Tibial nerve (tissue), 4 donors: ENCODE measurements around the gene ANO3. TPM values are rescaled to one million over a fixed set of nuclear protein-coding genes. Genes with fewer than 3 reads are reported as not detected.

Experiments
- DNase-seq, 2 donors: peaks; one replicate each; pipeline ENCODE4 v3.0.0-alpha.2; 2019; ENCODE audit warnings: low spot score in 2 of 2
- H3K27ac ChIP-seq, 4 donors: fragments of 200-600 bp; sonication (generic) in 3 of 4; one replicate each; pipeline ENCODE4 v1.5.1; 2017 to 2019; ENCODE audit warnings: mild to moderate bottlenecking in 1 of 4
- H3K27me3 ChIP-seq, 2 donors: fragments of 200-600 bp; sonication (generic) in 1 of 2; one replicate each; pipeline versions ENCODE4 v1.5.1 to v1.6.0; 2017 to 2019
- H3K36me3 ChIP-seq, 3 donors: fragments of 200-600 bp; sonication (generic); one replicate each; pipeline ENCODE4 v1.5.1; 2018 to 2019
- H3K4me1 ChIP-seq, 4 donors: fragments of 200-600 bp; sonication (generic) in 3 of 4; one replicate each; pipeline ENCODE4 v1.5.1; 2017 to 2019
- H3K4me3 ChIP-seq, 4 donors: fragments of 200-600 bp; sonication (generic) in 3 of 4; one replicate each; pipeline ENCODE4 v1.5.1; 2017 to 2019; ENCODE audit warnings: mild to moderate bottlenecking in 1 of 4, moderate library complexity in 1 of 4
- H3K9me3 ChIP-seq, 4 donors: fragments of 200-600 bp; sonication (generic) in 3 of 4; one replicate each; pipeline ENCODE4 v1.5.1; 2017 to 2019
- CTCF ChIP-seq, 5 experiments: fragments of 200-600 bp in 3 of 5; fragments of 450-650 bp in 2 of 5; sonication (generic) in 3 of 5; IDR thresholded peaks; one replicate each; pipeline ENCODE4 v1.5.1; 2016 to 2019; ENCODE audit warnings: antibody characterized with exemption in 5 of 5, mild to moderate bottlenecking in 3 of 5, moderate library complexity in 2 of 5
- EP300 ChIP-seq, 2 donors: sonication (generic); formaldehyde crosslinking; IDR thresholded peaks; one replicate each; pipeline ENCODE4 v1.6.1; 2017; ENCODE audit warnings: antibody characterized with exemption in 2 of 2, mild to moderate bottlenecking in 1 of 2
- POLR2A ChIP-seq, 2 donors: fragments of 450-650 bp; IDR thresholded peaks; one replicate each; pipeline ENCODE4 v1.6.1; 2017; ENCODE audit warnings: antibody characterized with exemption in 2 of 2, mild to moderate bottlenecking in 2 of 2, moderate library complexity in 2 of 2
- WGBS, 2 donors: methylation state at CpG; one replicate each; pipeline ENCODE4 v1.1.5; 2018; 5-methylcytosine and 5-hydroxymethylcytosine counted together
- total RNA-seq, 4 donors: library from RNA; depleted of rRNA; stranded (reverse); fragments of >200 nt; gene quantifications; one replicate each; pipeline ENCODE4 v1.1.0, GENCODE V29; 2016

ANO3 gene
- total RNA-seq, 4 donors from 2014 or later: 0.42 to 1.7 (median 0.74) TPM

- H3K4me3 ChIP-seq: peak overlapping the region; percentile 12 to 45 (median 38)
- 27 to 35% methylated on average over 5 of the region's 5 CpGs for WGBS, 2 donors
- H3K9me3 ChIP-seq: no peaks in the 10 kb centered on the region
- H3K27me3 ChIP-seq: peaks cover 0 to 7% of the 10 kb centered on the region in 2 donors
- no peaks in the 10 kb centered on the region for H3K36me3 ChIP-seq
- H3K27ac ChIP-seq: no peak overlapping the region
- DNase-seq: no peak
- TF ChIP-seq EP300 (IDR thresholded peaks at IDR 0.05) (no peak), CTCF (IDR thresholded peaks at IDR 0.05) (no peak), POLR2A (IDR thresholded peaks at IDR 0.05) (no peak)
- peaks cover 0 to 6% (median 0%) of the 10 kb centered on the region in 4 donors for H3K4me1 ChIP-seq
Measured at GRCh38 chr11:26332572-26332915, 614 bp downstream of the ANO3 start.

- H3K27me3 ChIP-seq: peaks cover 0 to 7% of the 10 kb centered on the region in 2 donors
- no peak overlapping the region for H3K4me3 ChIP-seq
- no peak overlapping the region for H3K27ac ChIP-seq
- no peaks in the 10 kb centered on the region for H3K36me3 ChIP-seq
- TF ChIP-seq POLR2A (IDR thresholded peaks at IDR 0.05) (no peak), CTCF (IDR thresholded peaks at IDR 0.05) (no peak), EP300 (IDR thresholded peaks at IDR 0.05) (no peak)
- no peaks in the 10 kb centered on the region for H3K9me3 ChIP-seq
- 43 to 58% methylated on average over 3 of the region's 3 CpGs for WGBS, 2 donors
- H3K4me1 ChIP-seq: peaks cover 0 to 6% (median 0%) of the 10 kb centered on the region in 4 donors
- DNase-seq: no peak
Measured at GRCh38 chr11:26333906-26334305, 2.0 kb downstream of the ANO3 start.

- no peak for TF ChIP-seq CTCF (IDR thresholded peaks at IDR 0.05)
- TF ChIP-seq EP300 (IDR thresholded peaks at IDR 0.05): no peak
- TF ChIP-seq POLR2A (IDR thresholded peaks at IDR 0.05): no peak
- no peak for DNase-seq
- H3K9me3 ChIP-seq: no peaks in the 10 kb centered on the region
- H3K27me3 ChIP-seq: peaks cover 0 to 7% of the 10 kb centered on the region in 2 donors
- no peak overlapping the region for H3K27ac ChIP-seq
- no peaks in the 10 kb centered on the region for H3K36me3 ChIP-seq
- peaks cover 0 to 6% (median 0%) of the 10 kb centered on the region in 4 donors for H3K4me1 ChIP-seq
- no peak overlapping the region for H3K4me3 ChIP-seq
Measured at GRCh38 chr11:26335903-26336302, 4.0 kb downstream of the ANO3 start.

GRCh38 chr11:26344647-26345046 is 12.7 kb downstream of the ANO3 start:
- TF ChIP-seq EP300 (IDR thresholded peaks at IDR 0.05): no peak
- no peak for TF ChIP-seq POLR2A (IDR thresholded peaks at IDR 0.05)
- no peak for TF ChIP-seq CTCF (IDR thresholded peaks at IDR 0.05)
- 74 to 75% methylated on average over 2 of the region's 2 CpGs for WGBS, 2 donors
- no peak for DNase-seq
- no peaks in the 10 kb centered on the region for H3K4me1 ChIP-seq
- no peak overlapping the region for H3K4me3 ChIP-seq
- no peaks in the 10 kb centered on the region for H3K27me3 ChIP-seq
- no peaks in the 10 kb centered on the region for H3K9me3 ChIP-seq
- no peaks in the 10 kb centered on the region for H3K36me3 ChIP-seq
- H3K27ac ChIP-seq: no peak overlapping the region

- no peaks in the 10 kb centered on the region for H3K36me3 ChIP-seq
- 82 to 89% methylated on average over 5 of the region's 5 CpGs for WGBS, 2 donors
Measured at GRCh38 chr11:26348776-26349175, 16.8 kb downstream of the ANO3 start.

More at GRCh38 chr11:26348776-26349175, 16.8 kb downstream of the ANO3 start:
- Histone ChIP-seq H3K4me3 (no peak overlapping the region), H3K27me3 (no peaks in the 10 kb centered on the region), H3K4me1 (no peaks in the 10 kb centered on the region), H3K9me3 (no peaks in the 10 kb centered on the region), H3K27ac (no peak overlapping the region)
- DNase-seq: no peak
- no peak for TF ChIP-seq EP300 (IDR thresholded peaks at IDR 0.05)
- TF ChIP-seq POLR2A (IDR thresholded peaks at IDR 0.05): no peak
- no peak for TF ChIP-seq CTCF (IDR thresholded peaks at IDR 0.05)
